Measurements from ENCODE around the gene COL2A1. TPM values are rescaled to one million over a fixed set of nuclear protein-coding genes. Genes with fewer than 3 reads are reported as not detected.

Gene COL2A1
- total and polyA plus RNA-seq, 9 of the 15 experiments (the other 6 are each of a cell fraction or from before 2014, with no cell fraction given), result 0.46 TPM; not detected in 8

DNA sequence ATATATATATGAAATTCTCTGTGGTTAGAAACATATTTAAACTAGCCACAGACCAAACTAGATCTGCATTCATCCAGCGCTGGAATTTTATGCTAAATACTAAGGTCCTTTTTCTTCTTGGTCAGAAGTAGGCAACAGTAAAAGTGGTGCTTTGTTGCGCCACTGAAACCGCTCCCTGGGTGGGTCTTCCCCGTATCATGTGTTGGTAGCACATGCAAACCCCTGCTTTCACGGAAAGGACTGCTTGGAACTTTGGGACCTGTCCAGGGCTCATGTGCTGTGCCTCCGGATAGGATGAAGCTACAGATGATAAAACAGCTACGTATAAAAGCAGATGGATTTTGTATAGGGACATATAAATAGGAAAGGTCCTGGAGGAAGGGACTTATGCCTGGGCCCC lies 40.1 kb upstream of the COL2A1 start:
- in situ Hi-C loops (cut with MboI), result no loop called here
- Histone ChIP-seq H3K9me1 (ENCODE audit: control insufficient read depth, insufficient read depth, low read length) (no peaks in the 10 kb centered on the region), H3K4me3 (no peak overlapping the region), H3K79me2 (ENCODE audit: control insufficient read depth, insufficient read depth, low read length) (no peaks in the 10 kb centered on the region), H3K4me2 (ENCODE audit: insufficient read depth, low read length) (no peak overlapping the region), H3K27me3 (ENCODE audit: control insufficient read depth in 2 of 2, insufficient read depth in 2 of 2, low read length in 2 of 2) (no peaks in the 10 kb centered on the region), H4K20me1 (replicated peaks; ENCODE audit: control insufficient read depth, insufficient read depth, low read length) (no peaks in the 10 kb centered on the region), H3K4me1 (replicated peaks in 1 of 2; ENCODE audit: control insufficient read depth in 2 of 2, insufficient read depth in 2 of 2, low read length in 2 of 2) (no peaks in the 10 kb centered on the region), H3K9me3 (replicated peaks; ENCODE audit: control insufficient read depth, insufficient read depth, low read depth, low read length) (no peaks in the 10 kb centered on the region), H2AFZ (ENCODE audit: low read depth, low read length) (no peak overlapping the region), H3K27ac (ENCODE audit: extremely low read depth, low read depth, low read length) (no peak overlapping the region), H3K9ac (ENCODE audit: insufficient read depth in 1 of 2, low read depth in 2 of 2, low read length in 2 of 2) (no peak overlapping the region), H3K36me3 (ENCODE audit: control insufficient read depth, insufficient read depth, low read length) (peaks cover 68% of the 10 kb centered on the region)
- no peak for FAIRE-seq
- DNase-seq (ENCODE audit: extremely low read depth in 1 of 4, low spot score in 3 of 4), result no peak
- no TSS peak for BruUV-seq (replicated peaks)
- no peak for TF ChIP-seq PYGO2 (tag; IDR thresholded peaks at IDR 0.05)
- no peak for TF ChIP-seq RBM34 (IDR thresholded peaks at IDR 0.05; ENCODE audit: borderline replicate concordance, insufficient read depth, low read length)
- TF ChIP-seq, protein P1, sequence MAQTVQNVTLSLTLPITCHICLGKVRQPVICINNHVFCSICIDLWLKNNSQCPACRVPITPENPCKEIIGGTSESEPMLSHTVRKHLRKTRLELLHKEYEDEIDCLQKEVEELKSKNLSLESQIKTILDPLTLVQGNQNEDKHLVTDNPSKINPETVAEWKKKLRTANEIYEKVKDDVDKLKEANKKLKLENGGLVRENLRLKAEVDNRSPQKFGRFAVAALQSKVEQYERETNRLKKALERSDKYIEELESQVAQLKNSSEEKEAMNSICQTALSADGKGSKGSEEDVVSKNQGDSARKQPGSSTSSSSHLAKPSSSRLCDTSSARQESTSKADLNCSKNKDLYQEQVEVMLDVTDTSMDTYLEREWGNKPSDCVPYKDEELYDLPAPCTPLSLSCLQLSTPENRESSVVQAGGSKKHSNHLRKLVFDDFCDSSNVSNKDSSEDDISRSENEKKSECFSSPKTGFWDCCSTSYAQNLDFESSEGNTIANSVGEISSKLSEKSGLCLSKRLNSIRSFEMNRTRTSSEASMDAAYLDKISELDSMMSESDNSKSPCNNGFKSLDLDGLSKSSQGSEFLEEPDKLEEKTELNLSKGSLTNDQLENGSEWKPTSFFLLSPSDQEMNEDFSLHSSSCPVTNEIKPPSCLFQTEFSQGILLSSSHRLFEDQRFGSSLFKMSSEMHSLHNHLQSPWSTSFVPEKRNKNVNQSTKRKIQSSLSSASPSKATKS (CRISPR knock-in tag; IDR thresholded peaks at IDR 0.05), result no peak
- TF ChIP-seq BRCA1 (IDR thresholded peaks at IDR 0.05), result no peak
- no peak for TF ChIP-seq BRCA1 (CRISPR knock-in tag; IDR thresholded peaks at IDR 0.05)
- no peak for TF ChIP-seq KLF1 (tag; IDR thresholded peaks at IDR 0.05)
- TF ChIP-seq SRSF7 (optimal IDR thresholded peaks at IDR 0.05; ENCODE audit: low read depth, low read length), result no peak
- 94% methylated on average over 7 of the region's 7 CpGs for WGBS (ENCODE audit: insufficient coverage, low coverage, missing lambda C conversion rate)
- ATAC-seq, result no peak
- CTCF ChIA-PET (ENCODE audit: low intra/inter-chr PET ratio), result no interaction called here
- POLR2A ChIA-PET, result interaction anchor here (0.8 to 1.0 kb wide), 3 partner anchors 9 to 10 kb away, joined by 3 read pairs; no protein-coding TSS in a partner anchor
- intact Hi-C loops (cut with micrococcal nuclease), result no loop called here
